ENCODE measurements around the gene CDC6.
"Not testable (repeated sequence)": the region's sequence is repeated elsewhere in the genome, so short reads cannot be mapped to it uniquely, and the experiment has no call there.

The CDC6 gene

DNA sequence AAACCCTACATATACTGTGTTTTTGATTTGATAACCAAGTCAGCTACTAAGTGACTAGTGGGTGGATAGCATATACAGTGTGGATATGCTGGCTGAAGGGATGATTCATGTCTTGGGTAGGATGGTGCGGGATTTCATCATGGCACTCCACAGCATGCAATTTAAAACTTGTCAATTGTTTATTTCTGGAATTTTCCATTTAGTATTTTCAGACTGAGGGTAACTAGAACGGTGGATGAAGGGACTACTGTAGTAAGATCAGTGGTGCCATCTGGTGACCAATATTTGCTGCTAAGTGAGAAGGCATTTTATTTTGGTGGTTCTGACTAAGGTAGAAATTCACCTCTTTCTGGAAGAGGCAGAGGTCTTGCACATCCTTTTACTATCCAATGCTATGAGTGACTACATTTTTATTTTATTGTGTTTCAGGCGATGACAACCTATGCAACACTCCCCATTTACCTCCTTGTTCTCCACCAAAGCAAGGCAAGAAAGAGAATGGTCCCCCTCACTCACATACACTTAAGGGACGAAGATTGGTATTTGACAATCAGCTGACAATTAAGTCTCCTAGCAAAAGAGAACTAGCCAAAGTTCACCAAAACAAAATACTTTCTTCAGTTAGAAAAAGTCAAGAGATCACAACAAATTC lies 3.1 kb downstream of the CDC6 start:
- no peak for DNase-seq

DNA sequence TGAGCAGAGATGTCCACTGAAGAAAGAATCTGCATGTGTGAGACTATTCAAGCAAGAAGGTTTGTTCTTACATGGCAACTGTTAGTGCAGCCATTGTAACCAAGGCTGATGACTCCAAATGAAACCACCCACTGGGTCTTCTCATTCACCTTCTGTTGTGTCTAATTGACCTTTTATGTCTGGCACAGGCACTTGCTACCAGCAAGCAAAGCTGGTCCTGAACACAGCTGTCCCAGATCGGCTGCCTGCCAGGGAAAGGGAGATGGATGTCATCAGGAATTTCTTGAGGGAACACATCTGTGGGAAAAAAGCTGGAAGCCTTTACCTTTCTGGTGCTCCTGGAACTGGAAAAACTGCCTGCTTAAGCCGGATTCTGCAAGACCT lies 3.6 kb downstream of the CDC6 start:
- no peak for DNase-seq

GRCh38 chr17:40293363-40293762 lies 5.7 kb downstream of the CDC6 start:
- DNase-seq = no peak

DNA sequence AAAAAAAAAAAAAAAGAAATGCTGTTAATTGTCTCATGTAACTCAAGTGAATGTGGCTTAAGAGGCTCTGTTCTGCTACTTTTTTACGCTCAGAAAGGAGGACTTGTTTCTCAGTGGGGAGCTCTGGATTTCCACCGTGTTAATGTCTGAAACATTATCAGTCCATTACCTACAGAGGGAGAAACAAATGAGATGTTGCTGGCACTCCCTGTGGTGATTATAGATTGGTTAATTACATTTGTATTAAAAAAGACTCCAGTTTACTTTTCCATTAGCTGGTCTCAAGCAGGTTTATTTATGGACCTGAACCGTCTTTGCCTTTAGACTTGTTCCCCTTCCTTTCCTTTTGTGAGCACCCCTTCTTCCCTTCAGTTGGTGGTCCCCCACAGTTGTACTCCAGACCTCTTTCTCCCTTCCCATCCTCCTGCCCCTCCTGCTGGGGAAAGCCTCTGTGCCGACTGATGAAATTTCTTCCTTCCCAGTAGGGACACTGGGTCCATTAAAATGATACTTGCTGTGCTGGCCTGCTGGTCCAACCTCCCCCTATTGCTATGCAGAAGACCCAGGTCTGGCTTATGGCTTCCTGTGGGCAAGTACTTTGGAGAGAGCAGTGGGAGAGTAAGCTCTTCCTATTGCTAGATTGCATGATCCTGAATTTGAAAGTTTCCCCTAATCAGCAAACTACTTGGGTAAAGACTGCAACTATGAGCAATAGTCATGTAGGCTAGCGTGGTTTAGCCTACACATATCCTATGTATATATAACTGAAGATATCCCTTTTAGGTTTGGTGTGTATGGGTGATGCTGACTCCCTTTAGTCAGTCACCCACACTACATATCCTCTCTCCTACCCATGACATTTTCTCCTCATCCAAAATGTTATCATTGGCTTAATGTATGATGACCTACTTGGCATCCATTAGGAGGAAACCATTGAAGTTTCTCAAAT lies 8.1 kb downstream of the CDC6 start:
- no peak for DNase-seq

GRCh38 chr17:40297511-40297910 lies 9.8 kb downstream of the CDC6 start:
- no peak for DNase-seq

DNA sequence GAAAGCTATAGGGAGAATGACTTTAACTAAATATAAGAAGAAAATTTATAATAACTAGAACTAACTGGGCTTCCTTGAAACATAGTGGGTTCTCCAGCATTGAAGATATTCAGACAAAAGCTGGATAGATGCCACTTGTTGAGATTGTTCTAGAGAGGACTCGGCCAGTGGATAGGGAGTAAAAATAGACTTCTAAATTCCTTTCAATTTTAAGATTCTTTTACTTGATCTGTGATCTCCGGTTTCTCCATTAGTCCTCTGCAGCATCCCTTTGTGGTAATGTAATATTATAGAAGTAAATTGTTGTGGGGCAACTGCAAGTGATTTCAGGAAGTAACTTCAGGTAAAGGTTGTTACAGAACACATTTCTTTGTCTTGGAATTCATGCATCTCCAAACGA lies 11.0 kb downstream of the CDC6 start:
- DNase-seq = no peak

GRCh38 chr17:40299159-40299757 lies 11.6 kb downstream of the CDC6 start:
- DNase-seq = not testable (repeated sequence)

- DNase-seq = no peak
These were observed 13.6 kb downstream of the CDC6 start for GRCh38 chr17:40301315-40301714.

- DNase-seq = peak; percentile 54
These were observed 15.5 kb downstream of the CDC6 start for GRCh38 chr17:40303009-40303657.

DNA sequence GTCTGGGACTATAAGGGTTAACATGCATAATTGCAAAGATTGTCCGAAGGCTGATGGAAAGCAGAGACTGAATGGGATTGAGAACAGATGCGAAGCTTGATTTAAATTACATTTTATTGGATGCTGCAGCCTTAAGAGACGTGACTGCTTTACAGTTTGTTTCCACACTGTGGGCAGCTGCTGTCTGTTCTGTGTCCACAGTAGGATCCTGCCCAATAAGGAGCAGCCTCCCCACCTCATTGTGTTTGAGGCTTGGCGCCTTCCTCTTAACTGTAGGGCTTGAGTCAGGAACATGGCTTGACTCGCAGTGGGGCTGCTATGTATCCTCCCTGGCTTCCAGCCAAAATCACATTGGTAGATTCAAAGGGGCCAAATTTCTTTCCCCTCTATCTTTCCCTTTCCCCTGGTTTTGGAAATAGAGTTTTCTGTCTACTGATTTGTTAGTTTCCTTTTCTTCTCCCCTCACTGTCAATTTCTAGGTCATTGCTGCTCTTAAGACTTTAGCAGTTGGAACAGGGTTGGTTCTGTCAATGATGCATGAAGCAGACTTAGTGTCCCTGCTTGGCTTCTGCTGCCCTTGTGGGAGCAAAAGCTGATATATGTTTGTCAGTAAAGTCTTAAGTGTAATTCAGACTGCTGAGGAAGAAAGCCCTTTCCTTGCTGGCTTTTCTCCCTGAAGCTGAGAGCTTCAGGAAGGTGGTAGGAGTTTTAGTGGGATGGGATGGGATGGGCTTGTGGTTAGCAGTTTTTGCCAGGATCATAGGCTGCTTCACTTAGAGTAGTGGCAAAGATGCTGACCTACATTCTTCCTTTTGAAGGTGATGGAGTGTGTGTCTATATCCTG lies 16.3 kb downstream of the CDC6 start:
- no peak for DNase-seq

DNA sequence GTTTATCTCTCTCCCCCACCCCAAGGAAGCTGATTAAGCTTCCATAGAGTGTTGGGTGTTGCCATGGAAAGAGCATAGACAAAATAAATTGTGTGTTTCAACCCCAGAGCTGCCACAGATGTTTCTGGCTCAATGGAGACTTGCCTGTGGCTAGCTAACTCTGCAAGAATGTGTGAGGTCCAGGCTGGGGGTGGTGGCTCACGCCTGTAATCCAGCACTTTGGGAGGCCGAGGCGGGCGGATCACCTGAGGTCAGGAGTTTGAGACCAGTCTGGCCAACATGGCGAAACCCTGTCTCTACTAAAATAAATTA lies 16.8 kb downstream of the CDC6 start:
- DNase-seq = not testable (repeated sequence)

DNA sequence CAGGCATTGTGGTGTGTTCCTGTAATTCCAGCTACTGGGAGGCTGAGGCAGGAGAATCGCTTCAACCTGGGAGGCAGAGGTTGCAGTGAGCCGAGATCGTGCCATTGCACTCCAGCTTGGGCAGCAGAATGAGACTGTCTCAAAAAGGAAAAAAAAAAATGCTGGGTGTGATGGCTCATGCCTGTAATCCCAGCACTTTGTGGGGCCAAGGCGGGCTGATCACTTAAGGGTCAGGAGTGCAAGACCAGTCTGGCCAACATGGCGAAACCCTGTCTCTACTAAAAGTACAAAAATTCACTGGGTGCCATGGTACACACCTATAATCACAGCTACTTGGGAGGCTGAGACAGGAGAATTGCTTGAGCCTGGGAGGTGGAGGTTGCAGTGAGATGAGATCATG lies 17.2 kb downstream of the CDC6 start:
- DNase-seq = not testable (repeated sequence)

DNA sequence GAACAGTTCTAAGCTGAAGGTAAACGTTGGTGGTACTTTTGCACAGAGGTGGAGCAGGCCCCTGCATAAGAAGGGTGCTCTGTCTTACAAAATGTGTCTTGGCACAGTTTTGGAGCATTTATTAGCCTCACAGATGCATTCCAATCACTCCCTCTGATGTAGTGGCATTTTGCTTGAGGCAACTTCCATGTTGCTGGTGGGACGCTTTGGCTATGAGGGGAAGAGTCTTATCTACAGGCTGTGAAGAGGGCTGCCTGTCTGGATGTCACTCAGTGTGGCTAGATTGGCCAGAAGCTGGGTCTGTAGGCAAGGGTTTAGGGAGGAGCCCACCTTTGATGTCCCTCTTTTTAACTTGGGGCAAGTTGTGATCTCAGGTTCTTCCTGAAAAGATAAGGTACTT lies 18.7 kb downstream of the CDC6 start:
- no peak for DNase-seq

DNA sequence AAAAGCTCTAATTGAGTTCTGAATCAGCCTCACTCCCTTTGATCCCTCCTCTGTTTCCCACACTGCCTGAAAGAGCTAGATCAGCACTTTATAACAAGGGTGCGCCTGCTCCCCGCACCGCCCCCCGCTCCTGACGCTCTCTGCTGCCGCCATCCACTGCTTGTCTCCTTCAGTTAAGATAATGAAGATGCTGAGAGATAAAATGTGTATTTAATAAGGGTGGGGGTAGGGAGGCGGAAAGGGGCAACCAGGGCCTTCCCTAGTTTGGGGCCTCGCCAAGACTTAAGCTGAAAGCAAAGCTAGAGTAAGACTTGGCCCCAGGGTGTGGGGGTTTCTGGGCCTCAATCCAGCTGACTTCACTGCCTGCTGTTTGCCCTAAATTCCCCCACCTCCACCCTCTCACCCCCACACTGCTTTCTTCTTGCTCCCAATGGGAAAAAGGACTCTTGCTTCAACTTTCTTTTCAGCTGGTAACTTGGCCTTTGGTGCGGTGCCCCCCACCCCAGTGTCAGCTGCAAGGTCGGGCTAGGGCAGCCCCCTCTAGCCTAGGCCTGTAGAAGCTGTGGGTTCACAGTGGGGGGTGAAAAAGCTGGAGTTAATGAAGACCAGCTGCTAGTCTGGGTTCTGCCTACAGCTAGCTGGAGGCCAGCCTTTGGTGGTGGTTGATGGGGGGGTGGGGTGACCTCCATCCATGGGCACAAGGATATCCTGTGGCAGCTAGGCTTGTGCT lies 19.5 kb downstream of the CDC6 start:
- no peak for DNase-seq

DNA sequence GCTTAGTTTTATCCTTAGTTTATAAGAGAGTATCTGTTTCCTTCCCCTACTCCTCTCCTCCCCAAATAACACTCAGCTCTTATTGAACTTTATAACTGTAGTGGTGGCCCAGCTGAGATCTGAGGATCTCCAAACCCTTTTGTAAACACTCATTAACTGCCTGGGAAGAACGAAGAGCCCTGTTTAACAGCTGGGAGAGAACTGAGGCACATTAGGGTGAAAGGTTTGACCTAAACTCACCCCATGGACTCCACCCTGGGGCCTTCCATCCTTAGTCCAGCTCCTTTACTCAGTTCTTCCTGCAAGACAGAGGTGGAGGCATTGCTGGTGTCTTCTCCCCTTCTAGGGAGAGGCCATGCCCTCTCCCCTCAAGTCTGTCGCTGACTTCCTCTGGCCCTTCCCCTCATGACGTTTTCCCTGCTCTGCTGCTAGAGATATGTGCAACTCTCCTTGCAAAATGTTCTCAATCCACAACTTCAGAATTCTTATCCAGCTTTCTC lies 20.1 kb downstream of the CDC6 start:
- DNase-seq = no peak

GRCh38 chr17:40309031-40309948 lies 21.6 kb downstream of the CDC6 start, which contains the start of gene RARA:
TSS of gene RARA (plus strand) at chr17:40309180. CDS start at chr17:40331219, 22,039 bp downstream.
- DNase-seq = peak; percentile 34

DNA sequence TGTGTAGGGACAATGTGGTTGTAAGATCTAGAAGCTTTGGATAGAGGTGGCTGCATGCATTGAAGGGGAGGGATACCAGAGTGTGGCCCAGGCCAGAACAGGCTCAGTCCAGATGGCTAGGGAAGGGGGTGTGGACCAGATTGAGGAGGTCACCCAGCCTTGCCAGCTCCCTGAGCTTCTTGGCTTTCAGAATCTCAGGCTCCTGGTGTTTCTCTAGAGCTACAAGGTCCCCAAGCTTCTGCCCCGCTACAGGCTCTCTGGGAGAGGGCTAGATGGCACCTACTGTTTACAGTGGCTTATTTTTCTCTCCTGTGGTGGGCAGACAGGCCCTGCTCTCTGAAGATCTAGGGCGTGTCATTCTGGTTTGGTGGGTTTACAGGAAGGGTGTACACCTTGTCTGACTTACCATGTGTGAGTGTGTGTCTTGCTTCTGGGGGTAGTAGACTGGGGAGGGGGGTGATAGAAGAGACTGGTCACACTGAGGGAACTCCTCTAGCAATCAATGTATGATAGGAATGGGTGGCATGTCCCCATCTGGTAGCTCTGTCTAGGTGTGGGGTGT lies 22.4 kb downstream of the CDC6 start:
- no peak for DNase-seq

DNA sequence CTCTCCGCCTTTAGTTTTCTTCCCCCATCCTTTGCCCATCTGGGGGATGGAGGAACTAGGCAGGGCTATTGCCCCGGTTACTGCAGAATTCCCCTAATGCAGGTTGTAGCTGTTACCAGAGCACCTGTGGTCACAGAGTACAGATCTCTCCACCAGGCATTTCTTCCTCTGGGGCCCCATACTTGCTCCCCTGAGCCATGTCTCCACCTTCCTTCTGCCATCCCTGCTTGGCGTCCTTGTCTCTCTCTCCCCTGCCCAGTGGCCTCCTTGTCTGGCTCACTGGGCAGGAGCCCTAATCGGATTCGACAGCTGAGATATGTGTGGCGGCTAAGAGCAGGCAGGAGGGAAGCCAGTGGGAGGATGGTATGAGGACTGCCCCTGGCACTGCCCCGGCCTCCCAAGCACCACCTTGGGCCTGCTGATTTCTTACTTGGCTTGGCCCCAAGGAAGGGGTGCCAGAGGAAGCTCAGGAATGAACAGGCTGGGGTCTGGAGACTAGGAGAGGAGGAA lies 23.3 kb downstream of the CDC6 start:
- no peak for DNase-seq

DNA sequence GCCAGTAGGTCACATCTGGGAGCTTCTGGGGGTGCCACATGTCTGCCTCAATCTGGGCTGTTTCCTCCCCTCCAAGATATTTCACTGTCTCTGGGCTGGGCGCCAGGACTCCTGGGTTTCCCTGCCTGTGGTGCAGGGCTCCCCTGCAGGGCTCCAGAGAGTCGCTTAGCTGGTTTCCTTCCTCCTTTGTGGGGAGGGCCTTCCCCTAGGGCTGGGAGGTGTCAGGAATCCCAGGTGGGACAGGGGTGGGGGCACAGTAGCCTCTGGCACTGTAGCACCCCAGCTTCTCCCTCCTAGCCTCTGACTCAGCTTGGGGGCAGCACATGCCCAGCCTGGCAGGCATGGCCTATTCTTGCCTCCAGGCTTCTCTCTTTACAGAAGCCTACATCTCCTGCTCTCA lies 23.9 kb downstream of the CDC6 start:
- no peak for DNase-seq

Data from CD4-positive, alpha-beta T cell treated with Interferon gamma for 1 hour (primary cell).